Stimulated activated CD4-positive, alpha-beta T cell treated with anti-CD3 and anti-CD28 coated beads, Interleukin-2, amount 100 ng/mL, for 4 hours (primary cell): Measurements from ENCODE around the gene TPO.
"Not testable (repeated sequence)": the region's sequence is repeated elsewhere in the genome, so short reads cannot be mapped to it uniquely, and the experiment has no call there.

ENCODE experiments used
- DNase-seq: peaks from one replicate; pipeline ENCODE4 v3.0.0-alpha.2; 2020; ENCODE audit warnings: low read depth

Gene TPO

DNA sequence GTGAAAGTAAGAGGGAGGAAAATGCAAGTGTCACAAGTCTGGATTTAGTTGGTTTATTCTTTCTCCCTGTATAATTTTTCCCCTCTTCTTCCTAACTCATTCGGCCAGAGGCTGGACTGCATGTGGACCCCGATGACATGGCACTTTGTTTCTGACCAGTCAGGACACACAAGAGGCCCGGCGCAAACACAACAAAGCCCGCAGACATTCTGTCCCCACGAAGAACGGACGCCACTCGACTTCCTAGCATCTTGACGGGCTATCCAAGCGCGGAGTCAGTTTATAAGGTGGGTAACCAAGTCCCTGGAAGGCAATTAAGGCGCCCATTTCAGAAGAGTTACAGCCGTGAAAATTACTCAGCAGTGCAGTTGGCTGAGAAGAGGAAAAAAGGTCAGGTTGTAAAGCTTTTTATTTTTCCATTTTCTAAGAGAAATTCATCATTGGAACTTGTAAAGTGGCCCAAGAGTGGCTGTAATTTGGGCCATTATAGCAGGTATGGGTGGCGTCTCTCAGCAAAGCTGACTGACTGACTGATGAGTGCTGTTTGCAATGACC, at the start of gene TPO:
TPO (plus strand) TSS at position 308 of the 555 bp plus-strand sequence. CDS start 946 bp downstream, outside the sequence.
- no peak for DNase-seq

DNA sequence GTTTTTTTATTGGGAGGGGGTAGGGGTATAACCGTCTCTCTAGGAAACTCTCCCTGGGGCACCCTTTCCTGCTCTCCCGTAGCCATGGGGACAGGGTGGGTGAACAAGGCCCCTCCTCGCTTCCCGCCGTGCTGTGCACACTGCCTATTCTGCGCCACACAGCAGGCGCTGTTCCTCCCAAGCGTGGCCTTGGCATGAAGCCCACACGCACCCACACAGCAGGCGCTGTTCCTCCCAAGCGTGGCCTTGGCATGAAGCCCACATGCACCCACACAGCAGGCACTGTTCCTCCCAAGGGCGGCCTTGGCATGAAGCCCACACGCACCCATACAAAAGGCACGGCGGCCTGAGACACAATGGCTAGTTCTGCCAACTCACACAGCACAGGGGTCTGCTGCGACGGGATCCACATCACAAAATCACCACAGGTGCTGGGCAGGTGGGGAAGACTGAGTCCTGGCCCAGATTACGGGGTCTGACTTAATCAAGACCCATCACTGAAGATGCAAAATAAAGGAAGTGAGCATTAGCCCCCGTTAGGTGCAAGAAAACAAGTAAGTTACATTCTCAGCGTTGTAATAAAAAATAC, 46.6 kb upstream of the TPO start:
- peak; percentile 24 for DNase-seq

DNA sequence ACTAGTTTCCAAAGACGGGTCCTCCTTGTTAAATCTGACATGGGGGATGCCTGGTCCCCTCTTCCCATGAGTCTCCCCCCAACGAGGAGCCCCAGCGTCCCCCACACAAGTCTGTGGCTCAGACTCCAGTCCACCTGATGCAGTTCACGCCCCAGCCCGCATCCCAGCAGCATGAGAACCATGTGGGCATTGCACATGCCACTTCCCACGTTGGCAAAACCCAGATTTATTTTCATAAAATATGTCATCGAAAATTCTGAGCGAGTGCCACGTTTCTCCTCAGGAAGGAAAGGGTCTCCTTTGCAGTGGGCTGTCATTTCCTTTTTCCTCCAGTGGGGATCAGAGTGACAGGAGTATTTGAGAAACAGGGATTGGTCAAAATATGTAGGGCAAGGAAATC, 45.7 kb upstream of the TPO start:
- DNase-seq: no peak

DNA sequence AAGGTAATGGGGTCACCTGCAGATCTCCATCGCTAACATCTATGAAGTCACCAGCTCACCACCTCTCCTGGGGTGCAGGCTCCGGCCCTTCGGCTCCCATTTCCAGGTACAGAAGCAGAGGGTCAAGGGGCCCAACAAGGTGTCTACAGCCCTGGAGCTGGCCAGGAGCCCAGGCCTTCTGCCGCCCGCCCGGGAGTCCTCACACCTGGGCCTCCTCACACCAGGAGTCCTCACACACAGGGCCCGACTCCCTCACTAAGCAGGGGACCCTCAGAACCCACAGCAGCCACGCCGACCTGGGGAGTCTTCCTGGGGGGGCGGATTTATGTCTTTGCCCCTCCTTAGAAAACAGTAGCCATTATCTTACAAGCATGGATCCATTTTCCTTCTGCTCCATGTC, 43.4 kb upstream of the TPO start:
- no peak for DNase-seq

DNA sequence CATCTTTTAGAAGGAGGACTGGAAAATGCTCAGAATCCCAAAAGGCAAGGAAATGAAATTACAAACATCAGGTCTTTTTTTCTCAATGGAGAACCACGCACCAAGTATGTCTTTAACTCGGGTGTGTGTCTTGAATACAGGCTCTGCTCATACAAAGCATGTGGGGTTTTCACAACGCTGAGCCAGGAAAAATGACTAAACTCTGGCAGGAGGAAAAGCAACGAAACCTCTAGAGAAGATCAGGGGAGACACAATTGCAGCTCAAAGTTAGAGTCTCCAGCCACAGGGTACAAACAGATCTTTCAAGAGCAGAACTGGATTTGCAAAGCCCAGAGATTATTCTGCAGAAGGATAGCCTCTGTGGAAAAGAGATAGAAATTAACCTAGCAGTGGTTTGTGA, 42.8 kb upstream of the TPO start:
- no peak for DNase-seq

DNA sequence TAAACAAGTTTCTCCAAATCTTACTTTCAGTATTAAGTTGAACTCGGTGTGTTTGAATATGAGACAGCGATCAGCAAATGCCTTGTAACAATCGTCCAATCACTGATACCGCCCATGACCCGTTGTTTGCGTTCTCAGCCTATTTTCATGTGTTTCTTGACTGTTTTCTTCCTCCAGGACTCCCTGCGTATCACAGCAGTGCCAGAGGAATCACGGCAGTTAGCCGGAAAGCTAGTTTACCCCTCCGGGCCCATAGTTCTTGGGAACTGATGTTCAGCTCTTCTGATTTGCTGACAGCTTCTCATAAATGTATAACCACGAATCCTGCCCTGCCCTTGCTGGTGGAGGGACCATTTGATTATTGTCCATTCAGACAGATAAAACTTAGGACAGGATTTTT, 42.2 kb upstream of the TPO start:
- DNase-seq: no peak

DNA sequence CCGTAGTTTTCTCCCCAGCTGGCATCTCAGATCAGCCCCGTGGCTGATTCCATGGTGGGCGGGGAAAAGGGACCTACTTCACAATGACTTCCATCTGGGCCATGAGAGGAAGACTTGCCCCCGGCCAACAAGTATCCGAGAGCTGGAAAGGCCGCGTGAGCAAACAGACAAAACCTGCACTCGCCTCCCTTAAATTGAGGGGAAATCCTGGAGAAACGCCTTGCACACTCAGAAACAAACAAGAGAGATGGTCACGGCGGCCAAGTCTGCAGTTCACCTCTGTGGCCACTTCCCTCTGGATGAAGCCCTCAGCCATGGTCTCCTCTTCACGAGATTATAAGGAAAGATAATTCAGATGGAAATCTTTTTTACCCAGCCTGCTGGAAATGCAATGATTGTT, 39.4 kb upstream of the TPO start:
- DNase-seq: no peak

DNA sequence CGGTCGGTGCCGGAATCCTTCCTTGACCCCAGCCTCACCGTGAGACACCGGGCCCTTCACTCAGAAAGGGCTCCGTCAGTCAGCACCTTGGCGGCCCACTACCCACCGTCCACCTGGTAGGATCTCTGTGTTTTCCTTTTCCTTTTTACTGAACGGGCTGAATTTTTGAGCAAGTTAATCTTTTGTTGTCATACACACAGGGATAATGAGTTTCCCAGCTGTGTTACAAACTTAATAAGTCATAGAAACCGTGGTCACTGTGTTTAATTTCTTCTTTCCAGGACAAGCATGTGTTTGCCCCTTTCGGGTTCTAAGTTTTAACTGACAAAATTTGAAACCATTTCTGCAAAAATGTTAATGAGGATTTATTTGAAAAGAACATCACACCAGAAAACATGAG, 39.0 kb upstream of the TPO start:
- no peak for DNase-seq

DNA sequence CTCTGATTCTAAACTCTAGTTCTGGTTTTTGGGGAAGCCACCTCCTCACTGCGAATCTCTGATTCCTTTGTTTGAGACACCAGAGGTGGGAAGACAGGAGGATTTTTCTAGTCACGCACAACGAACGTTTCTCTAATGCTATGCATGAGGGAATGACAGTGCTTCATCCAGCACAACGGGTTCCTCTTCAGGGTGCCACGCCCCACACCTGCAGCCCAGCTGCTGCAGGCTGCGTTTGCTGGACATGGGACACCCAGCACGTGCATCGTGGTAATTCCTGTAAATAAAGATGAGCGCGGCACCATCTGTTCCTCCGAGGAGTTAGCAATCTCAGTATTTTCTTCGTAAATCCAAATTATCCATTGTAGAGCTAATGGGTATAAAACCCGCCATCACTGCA, 37.5 kb upstream of the TPO start:
- DNase-seq: no peak

DNA sequence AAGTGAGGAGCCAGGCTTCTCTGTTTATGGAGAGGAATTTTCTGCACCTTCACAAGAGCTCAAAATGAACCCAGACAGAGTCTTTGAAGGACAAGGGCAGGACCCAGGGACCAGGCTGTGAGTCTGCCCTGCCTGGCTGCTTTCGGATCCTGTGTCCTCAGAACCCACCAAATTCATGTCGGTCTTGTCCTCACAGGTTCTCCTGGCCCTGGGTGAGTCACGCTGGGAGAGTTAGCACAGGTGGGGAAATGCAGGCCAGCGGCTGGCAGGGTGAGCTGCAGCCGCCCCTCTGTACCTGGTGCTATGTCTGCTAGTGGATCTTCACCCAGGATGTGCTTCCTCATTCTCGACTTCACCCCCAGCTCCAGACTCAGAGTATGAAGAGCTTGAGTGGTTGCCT, 35.8 kb upstream of the TPO start:
- no peak for DNase-seq

DNA sequence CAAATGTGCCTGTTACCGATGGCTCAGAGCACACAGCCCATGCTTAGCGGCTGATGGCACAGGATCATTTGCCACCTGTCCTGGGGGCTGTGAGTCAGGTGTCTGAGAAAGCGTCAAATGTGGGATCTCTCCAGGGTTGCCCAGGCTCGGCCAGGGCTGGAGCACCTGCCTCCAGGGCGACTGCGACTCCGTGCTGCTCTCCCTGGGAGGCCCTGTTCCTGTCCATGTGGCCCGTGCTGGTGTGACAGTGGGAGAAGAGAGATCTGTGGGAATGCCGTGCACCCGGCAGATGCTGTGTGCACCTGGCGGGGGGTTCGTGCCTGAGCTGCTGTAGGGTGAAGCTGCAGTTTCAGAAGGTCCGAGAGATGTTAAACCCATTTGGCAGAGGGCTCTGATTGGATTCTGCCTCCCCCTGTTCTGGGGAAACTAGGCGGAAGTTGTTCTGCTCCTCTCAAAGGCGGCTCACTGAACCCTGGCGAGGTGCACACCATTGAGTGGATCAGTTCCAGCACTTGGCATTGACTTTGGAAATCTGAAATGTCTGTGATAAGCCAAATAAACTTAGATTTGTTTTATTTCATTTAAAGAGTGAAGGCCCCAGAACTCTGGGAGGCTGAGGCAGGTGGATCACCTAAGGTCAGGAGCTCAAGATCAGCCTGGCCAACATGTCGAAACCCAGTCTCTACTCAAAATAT, 34.7 kb upstream of the TPO start:
- no peak for DNase-seq

DNA sequence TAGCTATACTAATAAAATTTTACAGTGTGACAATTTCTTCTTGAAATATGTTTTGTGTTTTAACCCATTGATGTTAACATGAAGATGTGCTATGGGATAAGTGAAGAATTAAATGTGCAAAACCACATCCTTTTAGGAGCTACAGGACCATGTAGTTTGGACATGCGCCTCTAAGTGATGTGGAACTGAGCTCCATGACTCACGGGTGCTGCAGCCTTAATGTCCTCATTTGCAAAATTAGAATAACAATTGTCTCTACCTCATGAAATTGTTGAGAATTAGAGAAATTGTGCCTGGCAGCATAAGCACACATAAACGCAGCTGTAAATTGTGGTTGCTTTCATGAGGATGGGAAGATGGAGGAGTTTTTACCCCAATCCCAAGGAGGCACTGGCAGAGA, 31.6 kb upstream of the TPO start:
- DNase-seq: no peak

DNA sequence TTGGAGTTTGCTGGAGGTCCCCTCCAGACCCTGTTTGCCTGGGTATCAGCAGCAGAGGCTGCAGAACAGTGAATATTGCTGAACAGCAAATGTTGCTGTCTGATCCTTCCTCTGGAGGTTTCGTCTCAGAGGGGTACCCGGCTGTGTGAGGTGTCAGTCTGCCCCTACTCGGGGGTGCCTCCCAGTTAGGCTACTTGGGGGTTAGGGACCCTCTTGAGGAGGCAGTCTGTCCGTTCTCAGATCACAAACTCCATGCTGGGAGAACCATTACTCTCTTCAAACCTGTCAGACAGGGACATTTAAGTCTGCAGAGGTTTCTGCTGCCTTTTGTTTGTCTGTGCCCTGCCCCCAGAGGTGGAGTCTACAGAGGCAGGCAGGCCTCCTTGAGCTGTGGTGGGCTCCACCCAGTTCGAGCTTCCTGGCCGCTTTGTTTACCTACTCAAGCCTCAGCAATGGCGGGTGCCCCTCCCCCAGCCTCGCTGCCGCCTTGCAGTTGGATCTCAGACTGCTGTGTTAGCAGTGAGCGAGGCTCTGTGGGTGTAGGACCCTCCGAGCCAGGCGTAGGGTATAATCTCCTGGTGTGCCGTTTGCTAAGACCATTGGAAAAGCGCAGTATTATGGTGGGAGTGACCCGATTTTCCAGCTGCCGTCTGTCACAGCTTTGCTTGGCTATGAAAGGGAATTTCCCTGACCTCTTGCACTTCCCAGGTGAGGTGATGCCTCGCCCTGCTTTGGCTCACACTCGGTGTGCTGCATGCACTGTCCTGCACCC, 25.1 kb upstream of the TPO start:
- not testable (repeated sequence) for DNase-seq

DNA sequence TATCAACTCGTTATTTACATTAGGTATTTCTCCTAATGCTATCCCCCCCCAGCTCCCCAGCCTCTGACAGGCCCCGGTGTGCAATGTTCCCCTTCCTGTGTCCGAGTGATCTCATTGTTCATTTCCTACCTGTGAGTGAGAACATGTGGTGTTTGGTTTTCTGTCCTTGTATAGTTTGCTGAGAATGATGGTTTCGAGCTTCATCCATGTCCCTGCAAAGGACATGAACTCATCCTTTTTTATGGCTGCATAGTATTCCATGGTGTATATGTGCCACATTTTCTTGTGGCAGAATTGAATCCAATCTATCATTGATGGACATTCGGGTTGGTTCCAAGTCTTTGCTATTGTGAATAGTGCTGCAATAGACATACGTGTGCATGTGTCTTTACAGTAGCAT, 23.1 kb upstream of the TPO start:
- DNase-seq: not testable (repeated sequence)

DNA sequence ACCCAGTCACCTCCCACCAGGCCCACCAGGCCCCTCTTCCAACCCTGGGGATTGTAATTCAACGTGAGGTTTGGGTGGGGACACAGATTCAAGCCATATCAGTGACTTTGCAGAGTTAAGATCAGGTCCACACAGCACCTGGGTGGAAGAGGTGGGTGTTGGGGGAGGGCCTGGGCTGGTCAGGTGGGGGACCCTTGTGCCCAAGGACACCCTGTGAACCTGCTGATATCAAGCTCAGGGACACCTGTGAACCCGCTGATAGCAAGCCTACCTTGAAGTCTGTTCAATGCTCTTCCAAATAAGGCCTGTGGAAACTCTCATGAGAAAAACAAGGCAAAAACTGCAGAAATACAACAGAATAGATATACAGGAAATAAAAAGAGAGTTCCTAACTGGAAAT, 19.9 kb upstream of the TPO start:
- no peak for DNase-seq

DNA sequence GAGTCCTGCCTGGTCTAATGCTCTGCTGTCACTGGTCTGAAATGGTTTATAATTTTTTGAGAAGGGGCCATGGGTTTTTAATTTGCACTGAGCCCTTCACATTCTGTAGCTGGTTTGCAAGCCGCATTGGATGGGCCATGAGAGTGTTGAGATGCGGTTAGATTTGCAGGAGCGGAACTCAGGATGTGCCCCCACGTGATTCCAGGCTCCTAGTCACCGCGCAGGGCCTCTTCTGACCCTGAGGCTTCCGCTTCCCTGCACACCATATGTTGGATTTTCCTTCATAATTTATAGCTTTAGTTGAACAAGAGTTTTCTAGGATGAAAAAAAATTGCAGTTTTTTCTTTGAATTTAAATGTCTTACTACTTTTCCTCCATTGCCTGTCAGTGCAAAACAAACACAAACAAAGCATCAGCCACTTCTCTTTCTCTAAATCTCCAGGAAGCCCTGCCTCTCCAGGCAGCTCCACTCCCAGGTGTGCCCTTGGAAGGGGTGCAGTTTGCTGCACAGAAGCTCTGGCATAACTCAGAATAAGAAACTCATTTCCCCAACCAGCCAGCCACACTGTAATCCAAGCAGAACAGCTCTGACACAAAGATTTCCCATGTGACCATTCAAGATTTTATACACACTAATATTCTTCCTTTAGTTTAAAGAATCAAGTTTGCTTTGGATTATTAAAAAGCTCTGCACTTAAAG, 18.4 kb upstream of the TPO start:
- DNase-seq: no peak

DNA sequence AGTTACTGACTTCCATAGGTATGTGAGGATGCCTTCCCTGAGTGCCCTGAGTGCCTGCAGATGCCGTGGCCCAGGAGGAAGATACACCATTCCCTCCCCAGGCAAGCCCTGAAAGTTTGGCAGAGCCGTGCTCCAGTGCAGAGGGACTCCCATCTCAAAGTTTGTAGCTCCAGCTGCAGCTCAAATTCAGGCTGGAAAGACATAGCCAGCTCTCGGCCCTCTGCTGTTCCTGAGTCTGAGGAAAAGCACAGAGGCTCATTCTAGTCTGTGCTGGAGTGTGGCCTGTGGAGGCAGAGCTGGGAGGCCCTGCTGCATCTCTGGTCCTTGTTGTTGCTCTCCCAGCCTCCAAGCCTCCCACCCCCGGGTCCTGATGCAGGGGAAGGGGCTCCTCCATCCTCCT, 15.9 kb upstream of the TPO start:
- DNase-seq: no peak

DNA sequence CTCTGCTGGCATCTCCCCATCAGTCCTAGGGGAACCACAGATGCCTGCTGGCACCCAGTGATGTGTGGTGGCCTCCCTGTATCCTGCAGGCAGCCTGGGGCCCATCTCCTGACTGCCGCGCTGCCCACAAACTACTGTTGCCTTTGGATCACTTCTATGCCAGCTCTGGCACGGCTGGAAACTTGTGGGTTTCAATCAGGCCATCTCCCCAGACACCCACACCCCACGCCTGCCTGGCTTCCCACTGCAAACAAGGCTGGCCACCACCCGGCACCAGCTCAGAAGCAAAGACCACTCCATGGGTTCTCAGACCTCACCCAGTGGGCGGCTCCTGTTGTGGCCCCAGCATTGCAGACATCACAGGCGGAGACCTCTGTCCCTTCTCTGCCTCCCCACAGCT, 15.1 kb upstream of the TPO start:
- no peak for DNase-seq

DNA sequence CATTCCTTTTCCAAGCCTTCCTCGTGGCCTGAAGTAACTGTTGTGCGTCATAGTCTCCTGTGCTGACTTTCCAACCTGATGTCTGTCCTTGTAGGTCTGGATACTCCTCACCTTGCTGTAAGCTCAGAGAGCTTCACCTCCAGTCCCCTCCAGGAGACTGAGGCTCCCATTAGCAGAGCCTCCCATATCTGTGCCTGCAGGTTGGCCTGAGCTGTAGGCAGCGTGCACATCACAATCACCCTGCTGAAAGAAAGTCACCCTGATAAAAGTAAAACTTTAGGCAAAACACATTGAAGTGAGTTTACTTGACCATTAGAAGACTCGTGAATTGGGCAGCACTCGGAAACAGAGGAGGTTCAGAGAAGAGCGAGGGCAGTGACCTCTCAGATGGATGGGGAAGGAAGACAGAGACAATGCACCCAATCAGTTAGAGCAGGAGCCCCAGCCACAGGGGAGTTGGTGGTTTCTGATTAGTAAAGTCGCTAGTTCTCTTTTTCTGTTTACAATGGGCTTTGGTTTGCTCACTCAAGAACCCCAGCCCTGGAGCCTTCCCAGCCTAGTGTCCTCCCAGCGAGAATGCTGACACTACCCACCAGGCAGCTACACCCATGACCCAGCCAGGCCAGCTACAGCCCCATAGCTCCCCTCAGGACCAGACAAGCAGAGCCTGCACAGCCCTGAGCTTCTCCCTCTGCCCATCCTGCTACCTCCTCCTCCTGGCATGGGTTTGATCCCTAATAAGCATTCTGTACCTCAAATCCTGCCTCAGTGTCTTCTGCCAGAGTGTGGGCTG, 12.1 kb upstream of the TPO start:
- DNase-seq: no peak

DNA sequence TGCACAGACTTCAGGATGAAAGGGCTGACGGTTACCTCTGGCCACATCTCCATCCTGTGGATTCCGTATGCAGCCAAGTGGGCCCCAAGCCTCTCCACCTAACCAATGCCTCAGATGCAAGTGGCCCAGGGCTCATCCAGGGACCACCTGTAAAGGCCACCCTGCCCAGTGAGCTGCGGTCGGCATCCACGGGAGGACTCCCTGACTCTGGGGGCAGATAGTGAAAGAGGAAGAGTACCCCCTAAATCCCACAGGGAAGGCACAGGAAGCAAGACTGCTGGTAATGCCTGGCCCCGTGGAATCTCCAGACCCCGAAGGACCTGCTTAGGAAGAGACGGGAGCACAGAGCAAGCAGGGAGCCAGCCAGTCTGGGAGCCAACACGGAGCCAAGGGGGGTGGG, 11.2 kb upstream of the TPO start:
- no peak for DNase-seq

DNA sequence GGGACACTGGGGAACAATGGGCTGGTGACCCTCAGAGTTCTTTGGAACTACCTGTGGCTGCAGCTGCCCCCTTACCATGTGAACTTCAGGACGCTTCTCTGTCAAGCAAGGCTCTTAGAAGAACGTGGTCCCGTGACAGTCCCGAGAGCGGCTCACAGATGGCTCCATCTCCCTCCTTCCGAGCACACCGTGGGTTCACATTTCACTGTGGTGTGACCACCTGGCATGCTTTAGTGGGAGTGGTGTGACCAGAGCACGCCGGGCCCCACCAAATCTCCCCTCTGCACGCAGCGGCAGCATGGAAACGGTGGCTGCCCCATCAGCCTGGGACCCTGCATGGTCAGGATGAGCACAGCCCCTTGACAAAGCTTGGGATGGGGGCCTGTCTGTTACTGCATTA, 9.7 kb upstream of the TPO start:
- DNase-seq: no peak

DNA sequence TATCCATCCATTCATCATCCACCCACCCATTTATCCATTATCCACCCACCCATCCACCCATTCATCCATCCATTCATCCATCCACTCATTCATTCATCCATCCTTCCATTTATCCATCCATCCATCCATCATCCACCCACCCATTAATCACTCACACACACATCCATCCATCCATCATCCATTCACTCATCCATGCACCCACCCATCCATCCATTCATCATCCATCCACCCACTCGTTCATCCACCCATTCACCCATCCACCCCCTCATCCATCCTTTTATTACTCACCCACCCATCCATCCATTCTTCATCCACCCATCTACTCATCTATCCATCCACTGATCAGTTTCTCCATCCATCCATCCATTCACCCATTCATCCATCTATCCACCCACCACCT, 8.1 kb upstream of the TPO start:
- DNase-seq: no peak
